ENCODE results near the gene GAPDH. TPM values are rescaled to one million over a fixed set of nuclear protein-coding genes. Genes with fewer than 3 reads are reported as not detected.

GAPDH gene
- total and polyA plus RNA-seq, 10 of the 15 experiments (the other 5 are each of a cell fraction or from before 2014, with no cell fraction given): 5,606 to 14,240 (median 9,400) TPM

DNA sequence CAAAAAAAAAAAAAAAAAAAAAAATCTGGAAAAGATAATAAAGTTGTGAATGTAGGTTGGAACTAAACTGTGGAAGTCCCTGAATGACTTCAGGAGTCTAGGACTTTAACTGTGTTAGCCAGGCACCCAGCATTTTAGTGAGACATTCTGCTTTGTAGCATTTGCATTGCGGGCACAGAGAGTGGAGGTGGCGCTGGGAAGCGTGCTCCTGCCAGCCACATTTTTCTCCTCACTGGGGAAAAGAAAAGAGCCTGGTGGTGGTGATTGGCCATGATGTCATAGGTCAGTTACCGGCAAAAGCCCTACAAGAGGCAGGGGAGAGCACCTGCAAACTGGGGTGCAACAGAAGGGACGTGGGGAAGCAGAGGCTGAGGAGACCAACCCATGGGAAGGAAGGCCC lies 9.7 kb upstream of the GAPDH start (continued):
- TF ChIP-seq GABPA (IDR thresholded peaks at IDR 0.05; ENCODE audit: low read depth) (no peak), MTA2 (IDR thresholded peaks at IDR 0.05; ENCODE audit: low read depth) (no peak)

DNA sequence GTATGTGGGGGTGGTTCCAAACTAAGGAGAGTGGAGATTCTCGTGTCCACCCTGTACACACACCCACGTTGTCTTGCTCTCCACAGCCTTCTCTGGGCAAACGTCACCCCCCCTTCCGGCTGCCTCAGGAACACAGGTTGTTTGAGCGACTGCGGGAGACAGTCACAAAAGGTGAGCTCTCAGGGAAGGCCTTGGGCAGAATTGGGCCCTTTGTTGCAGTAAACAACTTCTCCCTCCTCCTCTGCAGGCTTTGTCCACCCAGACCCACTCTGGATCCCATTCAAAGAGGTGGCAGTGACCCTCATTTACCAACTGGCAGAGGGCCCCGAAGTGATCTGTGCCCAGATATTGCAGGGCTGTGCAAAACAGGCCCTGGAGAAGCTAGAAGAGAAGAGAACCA lies 8.1 kb upstream of the GAPDH start:
- peaks cover 69 to 86% of the 10 kb centered on the region in 2 experiments for H3K36me3 ChIP-seq (ENCODE audit: control insufficient read depth in 2 of 2, insufficient read depth in 2 of 2, low read length in 1 of 2)
- H3K4me3 ChIP-seq: no peak overlapping the region
- 84% methylated on average over 7 of the region's 7 CpGs for WGBS (ENCODE audit: insufficient coverage, insufficient replicate concordance, low lambda C conversion rate, missing lambda C conversion rate)
- TSS peak; percentile 38 for BruUV-seq (replicated peaks)
- DNase-seq (ENCODE audit: low read depth, low spot score): no peak
- no peak overlapping the region for H3K4me2 ChIP-seq (ENCODE audit: control insufficient read depth, insufficient read depth)
- SMC1A ChIA-PET (ENCODE audit: uncharacterized antibody, unreplicated experiment): no interaction called here
- no peaks in the 10 kb centered on the region for H3K27me3 ChIP-seq (replicated peaks in 1 of 2; ENCODE audit: control insufficient read depth in 2 of 2, insufficient read depth in 2 of 2, low read length in 1 of 2)
- intact Hi-C loops (cut with micrococcal nuclease; ENCODE audit: unreplicated experiment): no loop called here
- no peak overlapping the region for H3K9ac ChIP-seq (ENCODE audit: control insufficient read depth, insufficient read depth, low read length)
- H3K9me3 ChIP-seq (replicated peaks; ENCODE audit: control insufficient read depth, insufficient read depth, low read length): no peaks in the 10 kb centered on the region
- H3K79me2 ChIP-seq (ENCODE audit: control insufficient read depth, insufficient read depth, low read length): peaks cover 5% of the 10 kb centered on the region
- TF ChIP-seq FOXK2 (IDR thresholded peaks at IDR 0.05): no peak
- no peak for TF ChIP-seq NFYA (IDR thresholded peaks at IDR 0.05; ENCODE audit: borderline replicate concordance, low read depth, low read length)
- TF ChIP-seq ESRRA (IDR thresholded peaks at IDR 0.05; ENCODE audit: low read length): no peak
- TF ChIP-seq, protein P1, sequence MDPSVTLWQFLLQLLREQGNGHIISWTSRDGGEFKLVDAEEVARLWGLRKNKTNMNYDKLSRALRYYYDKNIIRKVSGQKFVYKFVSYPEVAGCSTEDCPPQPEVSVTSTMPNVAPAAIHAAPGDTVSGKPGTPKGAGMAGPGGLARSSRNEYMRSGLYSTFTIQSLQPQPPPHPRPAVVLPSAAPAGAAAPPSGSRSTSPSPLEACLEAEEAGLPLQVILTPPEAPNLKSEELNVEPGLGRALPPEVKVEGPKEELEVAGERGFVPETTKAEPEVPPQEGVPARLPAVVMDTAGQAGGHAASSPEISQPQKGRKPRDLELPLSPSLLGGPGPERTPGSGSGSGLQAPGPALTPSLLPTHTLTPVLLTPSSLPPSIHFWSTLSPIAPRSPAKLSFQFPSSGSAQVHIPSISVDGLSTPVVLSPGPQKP (IDR thresholded peaks at IDR 0.05; ENCODE audit: low read depth, low read length): no peak
- no peak for TF ChIP-seq EP300 (IDR thresholded peaks at IDR 0.05; ENCODE audit: borderline replicate concordance in 1 of 2, control insufficient read depth in 1 of 2, low read depth in 2 of 2, low read length in 2 of 2)
- TF ChIP-seq, protein P2, sequence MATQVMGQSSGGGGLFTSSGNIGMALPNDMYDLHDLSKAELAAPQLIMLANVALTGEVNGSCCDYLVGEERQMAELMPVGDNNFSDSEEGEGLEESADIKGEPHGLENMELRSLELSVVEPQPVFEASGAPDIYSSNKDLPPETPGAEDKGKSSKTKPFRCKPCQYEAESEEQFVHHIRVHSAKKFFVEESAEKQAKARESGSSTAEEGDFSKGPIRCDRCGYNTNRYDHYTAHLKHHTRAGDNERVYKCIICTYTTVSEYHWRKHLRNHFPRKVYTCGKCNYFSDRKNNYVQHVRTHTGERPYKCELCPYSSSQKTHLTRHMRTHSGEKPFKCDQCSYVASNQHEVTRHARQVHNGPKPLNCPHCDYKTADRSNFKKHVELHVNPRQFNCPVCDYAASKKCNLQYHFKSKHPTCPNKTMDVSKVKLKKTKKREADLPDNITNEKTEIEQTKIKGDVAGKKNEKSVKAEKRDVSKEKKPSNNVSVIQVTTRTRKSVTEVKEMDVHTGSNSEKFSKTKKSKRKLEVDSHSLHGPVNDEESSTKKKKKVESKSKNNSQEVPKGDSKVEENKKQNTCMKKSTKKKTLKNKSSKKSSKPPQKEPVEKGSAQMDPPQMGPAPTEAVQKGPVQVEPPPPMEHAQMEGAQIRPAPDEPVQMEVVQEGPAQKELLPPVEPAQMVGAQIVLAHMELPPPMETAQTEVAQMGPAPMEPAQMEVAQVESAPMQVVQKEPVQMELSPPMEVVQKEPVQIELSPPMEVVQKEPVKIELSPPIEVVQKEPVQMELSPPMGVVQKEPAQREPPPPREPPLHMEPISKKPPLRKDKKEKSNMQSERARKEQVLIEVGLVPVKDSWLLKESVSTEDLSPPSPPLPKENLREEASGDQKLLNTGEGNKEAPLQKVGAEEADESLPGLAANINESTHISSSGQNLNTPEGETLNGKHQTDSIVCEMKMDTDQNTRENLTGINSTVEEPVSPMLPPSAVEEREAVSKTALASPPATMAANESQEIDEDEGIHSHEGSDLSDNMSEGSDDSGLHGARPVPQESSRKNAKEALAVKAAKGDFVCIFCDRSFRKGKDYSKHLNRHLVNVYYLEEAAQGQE (IDR thresholded peaks at IDR 0.05; ENCODE audit: low read depth, low read length): no peak
- no peak for TF ChIP-seq ZNF622 (IDR thresholded peaks at IDR 0.05)
- no peak for TF ChIP-seq ATF7 (IDR thresholded peaks at IDR 0.05; ENCODE audit: low read depth)
- TF ChIP-seq TCF7 (IDR thresholded peaks at IDR 0.05; ENCODE audit: borderline replicate concordance): no peak
- TF ChIP-seq ZNF384 (IDR thresholded peaks at IDR 0.05; ENCODE audit: borderline replicate concordance, low read depth, low read length): no peak
- TF ChIP-seq TCF3 (IDR thresholded peaks at IDR 0.05; ENCODE audit: borderline replicate concordance, insufficient read depth, low read depth, low read length): no peak
- TF ChIP-seq ZBED1 (IDR thresholded peaks at IDR 0.05; ENCODE audit: borderline replicate concordance): no peak
- TF ChIP-seq RELA (IDR thresholded peaks at IDR 0.05; ENCODE audit: borderline replicate concordance, partially characterized antibody): no peak
- TF ChIP-seq NFXL1 (IDR thresholded peaks at IDR 0.05; ENCODE audit: borderline replicate concordance): no peak
- RAD21 ChIA-PET (ENCODE audit: unreplicated experiment): no interaction called here
- no peaks in the 10 kb centered on the region for H4K20me1 ChIP-seq (ENCODE audit: control insufficient read depth, insufficient read depth)
- in situ Hi-C loops (cut with MboI): no loop called here
- H2AFZ ChIP-seq (ENCODE audit: control insufficient read depth, low read depth, low read length): no peak overlapping the region
- no peak for ATAC-seq
- POLR2A ChIA-PET: no interaction called here
- no peaks in the 10 kb centered on the region for H3K4me1 ChIP-seq (ENCODE audit: control insufficient read depth, insufficient read depth, low read length)
- CTCF ChIA-PET: interaction anchor here (0.8 kb wide), 1 partner anchor 12 kb away, joined by 3 read pairs; no protein-coding TSS in a partner anchor
- H3K27ac ChIP-seq (ENCODE audit: control insufficient read depth, insufficient read depth): no peak overlapping the region
- no peak for FAIRE-seq
